Measurements from ENCODE around the gene FAM163A. TPM values are rescaled to one million over a fixed set of nuclear protein-coding genes. Genes with fewer than 3 reads are reported as not detected.

Gene FAM163A
- polyA plus RNA-seq, 3 donors = not detected

DNA sequence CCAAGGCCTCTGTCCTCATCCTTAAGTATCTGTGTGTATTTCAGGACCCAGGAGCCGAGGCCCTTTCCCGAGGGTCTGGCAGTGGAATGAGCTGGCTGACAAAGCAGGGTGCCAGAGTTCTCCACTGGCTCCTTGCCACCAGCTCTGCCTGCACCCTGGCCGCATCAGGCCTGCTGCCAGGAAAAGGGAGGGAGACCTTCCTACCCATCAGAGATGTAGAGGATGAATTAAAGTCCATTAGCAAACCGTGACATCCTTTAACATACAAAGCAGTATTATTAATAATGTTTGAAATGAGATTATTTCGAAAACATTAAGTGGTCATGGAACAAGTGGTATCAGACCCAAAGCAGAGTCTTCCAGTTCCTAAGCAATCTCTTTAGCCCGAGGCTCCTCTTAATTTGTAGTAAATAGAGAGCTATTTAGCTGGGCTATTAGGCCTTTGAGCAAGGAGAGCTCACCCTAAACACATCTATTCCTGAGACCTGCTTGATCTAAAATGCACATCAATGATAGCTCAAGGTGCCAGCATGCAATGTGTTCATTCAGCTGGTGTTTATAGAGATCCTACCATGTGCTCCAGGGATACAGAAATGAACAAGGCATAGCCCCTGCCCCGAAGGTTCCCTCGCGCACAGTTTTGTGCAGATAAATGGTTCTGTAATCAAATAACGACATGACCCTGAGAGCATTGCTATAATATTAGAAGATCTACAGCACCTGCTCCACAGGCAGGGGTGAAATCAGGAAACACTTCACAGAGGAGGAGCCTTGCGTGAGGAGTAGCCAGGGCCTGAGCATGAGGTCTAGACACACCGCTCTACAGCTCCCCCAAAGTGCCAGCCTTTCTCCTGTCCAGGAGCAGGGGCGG lies 44.0 kb downstream of the FAM163A start:
- Histone ChIP-seq H3K27ac (ENCODE audit: low read depth in 1 of 2, low read length in 2 of 2) (no peak overlapping the region), H3K4me3 (replicated peaks in 1 of 3; ENCODE audit: low read depth in 2 of 3, low read length in 3 of 3) (no peak overlapping the region), H3K9ac (ENCODE audit: insufficient read depth, low read length, poor library complexity, severe bottlenecking) (no peak overlapping the region), H3K36me3 (replicated peaks in 1 of 2; ENCODE audit: control insufficient read depth in 1 of 2, insufficient read depth in 2 of 2, low read length in 2 of 2) (no peaks in the 10 kb centered on the region), H3K27me3 (ENCODE audit: control insufficient read depth in 2 of 2, insufficient read depth in 2 of 2, low read length in 2 of 2) (no peaks in the 10 kb centered on the region), H3K4me2 (replicated peaks; ENCODE audit: extremely low read depth, low read length, poor library complexity, severe bottlenecking) (no peak overlapping the region), H3K4me1 (ENCODE audit: control insufficient read depth in 1 of 2, insufficient read depth in 2 of 2, low read length in 2 of 2) (no peaks in the 10 kb centered on the region), H3K79me2 (ENCODE audit: insufficient read depth, low read length) (no peaks in the 10 kb centered on the region), H3K9me3 (replicated peaks in 1 of 2; ENCODE audit: control insufficient read depth in 1 of 2, insufficient read depth in 1 of 2, low read length in 2 of 2) (no peaks in the 10 kb centered on the region), H4K20me1 (ENCODE audit: insufficient read depth, low read length) (no peaks in the 10 kb centered on the region), H2AFZ (ENCODE audit: insufficient read depth, low read depth, low read length, poor library complexity, severe bottlenecking) (no peak overlapping the region)
- H3K4me3 Mint-ChIP-seq = no peak overlapping the region
- H3K4me1 Mint-ChIP-seq = no peaks in the 10 kb centered on the region
- peaks cover 3 to 8% (median 4%) of the 10 kb centered on the region in 3 donors for H3K27me3 Mint-ChIP-seq (ENCODE audit: low read depth in 3 of 3)
- H3K36me3 Mint-ChIP-seq = no peaks in the 10 kb centered on the region
- TF ChIP-seq, protein P1, sequence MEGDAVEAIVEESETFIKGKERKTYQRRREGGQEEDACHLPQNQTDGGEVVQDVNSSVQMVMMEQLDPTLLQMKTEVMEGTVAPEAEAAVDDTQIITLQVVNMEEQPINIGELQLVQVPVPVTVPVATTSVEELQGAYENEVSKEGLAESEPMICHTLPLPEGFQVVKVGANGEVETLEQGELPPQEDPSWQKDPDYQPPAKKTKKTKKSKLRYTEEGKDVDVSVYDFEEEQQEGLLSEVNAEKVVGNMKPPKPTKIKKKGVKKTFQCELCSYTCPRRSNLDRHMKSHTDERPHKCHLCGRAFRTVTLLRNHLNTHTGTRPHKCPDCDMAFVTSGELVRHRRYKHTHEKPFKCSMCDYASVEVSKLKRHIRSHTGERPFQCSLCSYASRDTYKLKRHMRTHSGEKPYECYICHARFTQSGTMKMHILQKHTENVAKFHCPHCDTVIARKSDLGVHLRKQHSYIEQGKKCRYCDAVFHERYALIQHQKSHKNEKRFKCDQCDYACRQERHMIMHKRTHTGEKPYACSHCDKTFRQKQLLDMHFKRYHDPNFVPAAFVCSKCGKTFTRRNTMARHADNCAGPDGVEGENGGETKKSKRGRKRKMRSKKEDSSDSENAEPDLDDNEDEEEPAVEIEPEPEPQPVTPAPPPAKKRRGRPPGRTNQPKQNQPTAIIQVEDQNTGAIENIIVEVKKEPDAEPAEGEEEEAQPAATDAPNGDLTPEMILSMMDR (IDR thresholded peaks at IDR 0.05) = no peak
- intact Hi-C loops (cut with micrococcal nuclease) = no loop called here
- peaks cover 0 to 4% (median 0%) of the 10 kb centered on the region in 7 donors for H3K9me3 Mint-ChIP-seq
- no peak overlapping the region for H3K27ac Mint-ChIP-seq
- WGBS (ENCODE audit: insufficient coverage) = 80% methylated on average over 1 of the region's 13 CpGs
- no peak for DNase-seq

DNA sequence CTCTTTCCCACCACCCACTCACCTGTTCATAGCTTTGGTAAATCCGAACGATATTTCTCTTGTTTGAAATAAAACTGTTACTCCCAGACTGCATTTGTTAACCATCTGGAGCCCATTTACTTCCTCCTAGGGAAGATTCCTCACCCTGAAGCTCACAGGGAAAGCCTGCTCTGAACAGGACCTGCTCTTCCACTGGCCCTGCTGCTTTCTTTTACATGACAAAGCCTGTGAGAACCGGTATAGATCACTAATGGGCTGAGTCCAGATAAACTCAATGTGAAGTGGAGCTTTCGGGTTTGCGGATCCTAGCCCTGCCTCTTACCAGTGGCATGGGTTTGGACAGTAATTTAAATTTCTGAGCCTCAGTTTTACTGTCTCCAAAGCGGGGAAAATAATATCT lies 45.2 kb downstream of the FAM163A start:
- no peak overlapping the region for H3K4me2 ChIP-seq (replicated peaks; ENCODE audit: extremely low read depth, low read length, poor library complexity, severe bottlenecking)
- no peaks in the 10 kb centered on the region for H3K79me2 ChIP-seq (ENCODE audit: insufficient read depth, low read length)
- Mint-ChIP-seq H3K4me1 (no peaks in the 10 kb centered on the region), H3K9me3 (no peaks in the 10 kb centered on the region), H3K4me3 (no peak overlapping the region), H3K27me3 (ENCODE audit: low read depth in 3 of 3) (peaks cover 2 to 8% (median 3%) of the 10 kb centered on the region in 3 donors), H3K36me3 (no peaks in the 10 kb centered on the region), H3K27ac (no peak overlapping the region)
- no peaks in the 10 kb centered on the region for H3K27me3 ChIP-seq (ENCODE audit: control insufficient read depth in 2 of 2, insufficient read depth in 2 of 2, low read length in 2 of 2)
- no peaks in the 10 kb centered on the region for H3K4me1 ChIP-seq (ENCODE audit: control insufficient read depth in 1 of 2, insufficient read depth in 2 of 2, low read length in 2 of 2)
- no peak overlapping the region for H3K4me3 ChIP-seq (replicated peaks in 1 of 3; ENCODE audit: low read depth in 2 of 3, low read length in 3 of 3)
- 60% methylated on average over 4 of the region's 6 CpGs for WGBS (ENCODE audit: insufficient coverage)
- no peak overlapping the region for H2AFZ ChIP-seq (ENCODE audit: insufficient read depth, low read depth, low read length, poor library complexity, severe bottlenecking)
- no peaks in the 10 kb centered on the region for H3K9me3 ChIP-seq (replicated peaks in 1 of 2; ENCODE audit: control insufficient read depth in 1 of 2, insufficient read depth in 1 of 2, low read length in 2 of 2)
- H4K20me1 ChIP-seq (ENCODE audit: insufficient read depth, low read length) = no peaks in the 10 kb centered on the region
- TF ChIP-seq, protein P1 (IDR thresholded peaks at IDR 0.05) = no peak
- H3K27ac ChIP-seq (ENCODE audit: low read depth in 1 of 2, low read length in 2 of 2) = no peak overlapping the region
- DNase-seq = no peak
- intact Hi-C loops (cut with micrococcal nuclease) = no loop called here
- H3K9ac ChIP-seq (ENCODE audit: insufficient read depth, low read length, poor library complexity, severe bottlenecking) = no peak overlapping the region
- H3K36me3 ChIP-seq (replicated peaks in 1 of 2; ENCODE audit: control insufficient read depth in 1 of 2, insufficient read depth in 2 of 2, low read length in 2 of 2) = no peaks in the 10 kb centered on the region
